IPS-NIHi11 (cell line): ENCODE results near the gene MISP.

Source experiments
- DNase-seq: peaks from one replicate; pipeline ENCODE4 v3.0.0; 2012; ENCODE audit warnings: mixed read lengths, low spot score

Gene MISP

GRCh38 chr19:746208-746819 is 4.6 kb upstream of the MISP start:
- no peak for DNase-seq

GRCh38 chr19:746956-747355 is 4.0 kb upstream of the MISP start:
- DNase-seq, result no peak

GRCh38 chr19:747432-748273 is 3.3 kb upstream of the MISP start:
- DNase-seq, result no peak

GRCh38 chr19:748274-748598 is 2.7 kb upstream of the MISP start:
- DNase-seq, result peak; percentile 64

GRCh38 chr19:749811-750210 is 1.1 kb upstream of the MISP start:
- DNase-seq, result no peak

GRCh38 chr19:751501-752341 is 809 bp downstream of the MISP start:
- peak; percentile 72 for DNase-seq

GRCh38 chr19:752652-753517 is 2.0 kb downstream of the MISP start:
- DNase-seq, result peak; percentile 56

- no peak for DNase-seq
Observed at GRCh38 chr19:754530-754929, 3.6 kb downstream of the MISP start.

GRCh38 chr19:755063-755462 is 4.2 kb downstream of the MISP start:
- DNase-seq, result no peak

GRCh38 chr19:756236-756635 is 5.3 kb downstream of the MISP start:
- peak; percentile 58 for DNase-seq

- no peak for DNase-seq
Observed at GRCh38 chr19:756821-757688, 6.1 kb downstream of the MISP start.

GRCh38 chr19:757811-758668 is 7.1 kb downstream of the MISP start:
- DNase-seq, result no peak

- DNase-seq, result no peak
Observed at GRCh38 chr19:763181-763580, 12.3 kb downstream of the MISP start.

- no peak for DNase-seq
Observed at GRCh38 chr19:763869-764268, 13.0 kb downstream of the MISP start.

- DNase-seq, result no peak
Observed at GRCh38 chr19:764301-764700, 13.4 kb downstream of the MISP start.

GRCh38 chr19:765179-765738 is 14.3 kb downstream of the MISP start:
- no peak for DNase-seq

GRCh38 chr19:768424-768823 is 17.5 kb downstream of the MISP start:
- DNase-seq, result no peak

- no peak for DNase-seq
Observed at GRCh38 chr19:769616-770015, 18.7 kb downstream of the MISP start.

- DNase-seq, result peak; percentile 52
Observed at GRCh38 chr19:771332-771785, 20.4 kb downstream of the MISP start.

GRCh38 chr19:772063-772462 is 21.2 kb downstream of the MISP start:
- no peak for DNase-seq
